Left lobe of liver (tissue), 2 donors: ENCODE data around the gene SLC15A2. TPM values are rescaled to one million over a fixed set of nuclear protein-coding genes. Genes with fewer than 3 reads are reported as not detected.
"Not testable (repeated sequence)": the region's sequence is repeated elsewhere in the genome, so short reads cannot be mapped to it uniquely, and the experiment has no call there.

Experiments used
- ATAC-seq: fragments of 200-7000 bp; cut with Tn5 transposase; one replicate; pipeline ENCODE4 v1.9.1; 2020; ENCODE audit warnings: mild to moderate bottlenecking, moderate library complexity
- DNase-seq: peaks from one replicate; pipeline ENCODE4 v3.0.0-alpha.2; 2020; ENCODE audit warnings: low spot score
- total RNA-seq: library from RNA; stranded (reverse); gene quantifications from one replicate; pipeline ENCODE4 v1.2.1, GENCODE V29; 2021
- donor health status: DM: no; HTN: no; CAD: no; lungs with moderate emphysema.
- donor health status: DM: no; HTN: yes; CAD: no.

The SLC15A2 gene
- total RNA-seq, 1 donor from 2014 or later = 1.5 TPM

- DNase-seq = no peak
- ATAC-seq = no peak
Observed at GRCh38 chr3:121918779-121919483, 24.7 kb downstream of the SLC15A2 start.

GRCh38 chr3:121924734-121925133 is 30.5 kb downstream of the SLC15A2 start:
- ATAC-seq = no peak

DNA sequence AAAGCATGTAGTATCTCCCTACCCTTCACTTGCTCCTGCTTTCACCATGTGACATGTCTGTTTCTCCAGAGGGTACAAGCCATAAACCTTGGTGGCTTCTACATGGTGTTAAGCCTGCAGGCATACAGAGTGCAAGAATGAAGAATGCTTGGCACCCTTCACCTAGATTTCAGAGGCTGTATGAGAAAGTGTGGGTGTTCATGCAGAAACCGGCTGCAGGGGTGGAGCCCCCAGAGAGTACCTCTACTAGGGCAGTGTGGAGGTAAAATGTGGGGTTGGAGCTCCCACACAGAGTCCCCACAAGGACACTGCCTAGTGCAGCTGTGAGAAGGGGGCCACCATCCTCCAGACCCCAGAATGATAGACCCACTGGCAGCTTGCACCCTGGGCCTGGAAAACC is 32.2 kb downstream of the SLC15A2 start:
- no peak for DNase-seq
- ATAC-seq = no peak

More at GRCh38 chr3:121924734-121925133, 30.5 kb downstream of the SLC15A2 start:
- DNase-seq = no peak

GRCh38 chr3:121938141-121938855 is 44.1 kb downstream of the SLC15A2 start:
- ATAC-seq, DNase-seq: not testable (repeated sequence)

DNA sequence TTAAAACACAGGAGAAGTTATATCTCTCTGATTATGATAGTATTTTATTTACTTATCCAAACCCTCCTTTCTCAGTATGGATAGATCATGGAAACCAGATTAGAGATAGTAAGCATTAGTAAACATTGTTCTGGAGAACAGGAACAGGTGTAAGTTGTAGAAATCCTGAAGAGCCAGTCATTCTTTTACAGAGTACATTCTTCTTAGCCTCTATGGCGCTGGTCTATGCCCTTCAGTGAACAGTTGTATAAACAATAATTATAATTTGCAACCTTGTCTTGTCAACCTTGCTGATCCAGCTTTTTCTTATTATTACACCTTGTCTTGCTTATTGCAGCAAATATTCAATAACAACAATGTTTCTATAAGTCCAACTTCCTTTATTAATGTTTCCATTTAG is 47.4 kb downstream of the SLC15A2 start:
- ATAC-seq (no peak), DNase-seq (no peak)

DNA sequence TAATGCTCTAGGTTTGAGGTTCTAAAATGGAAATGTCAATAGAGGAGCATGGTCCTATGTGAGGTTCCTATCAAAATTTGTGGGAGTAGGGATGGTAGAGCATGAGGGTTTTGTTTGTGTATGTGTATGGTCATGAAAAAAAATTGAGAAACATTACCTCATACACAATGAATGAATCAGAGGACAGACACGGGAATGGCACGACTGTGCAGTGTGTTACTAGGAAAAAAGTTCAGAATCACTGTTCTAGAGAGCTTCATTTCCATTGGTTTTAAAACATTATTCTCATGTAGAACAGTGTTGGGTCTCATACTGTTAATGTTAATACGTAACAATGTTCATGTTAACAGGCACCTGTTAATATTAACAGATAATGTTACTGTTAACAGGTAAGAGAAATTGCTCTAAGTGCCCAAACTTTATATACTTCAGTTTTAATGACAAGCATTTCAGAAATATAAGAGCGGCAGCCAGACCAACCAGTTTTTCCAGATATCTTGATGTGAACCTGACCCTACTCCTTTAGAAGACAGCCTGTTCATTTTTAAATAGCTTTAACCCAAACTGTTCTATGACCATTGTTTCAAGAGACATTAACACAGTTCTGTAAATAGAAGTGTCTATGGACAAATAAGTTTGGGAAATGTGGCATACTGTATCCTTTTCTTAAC is 48.0 kb downstream of the SLC15A2 start:
- DNase-seq (no peak), ATAC-seq (no peak)

GRCh38 chr3:121943431-121943830 is 49.2 kb downstream of the SLC15A2 start:
- ATAC-seq = no peak
- no peak for DNase-seq

GRCh38 chr3:121948641-121949040 is 54.4 kb downstream of the SLC15A2 start:
- no peak for ATAC-seq
- no peak for DNase-seq

GRCh38 chr3:121951291-121951919 is 57.2 kb downstream of the SLC15A2 start:
- ATAC-seq = no peak
- no peak for DNase-seq

DNA sequence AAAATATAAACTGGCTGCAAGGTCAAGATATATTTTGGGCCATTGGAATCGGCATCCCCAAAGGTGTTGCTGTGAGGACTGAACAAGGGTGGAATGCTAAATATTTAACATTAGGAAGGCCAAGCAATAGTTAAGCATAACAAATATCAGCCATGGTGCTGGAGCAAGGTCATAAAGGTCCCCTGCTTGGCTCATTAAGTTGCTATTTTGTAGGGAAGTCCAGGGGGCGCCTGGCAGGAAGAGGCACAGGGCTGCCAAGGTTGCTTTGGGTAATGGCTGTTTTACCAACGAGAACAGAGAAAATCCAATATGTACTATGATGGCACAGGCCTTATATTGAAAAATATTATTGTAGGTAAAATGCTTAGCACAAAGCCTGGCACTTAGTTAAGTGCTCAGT is 62.2 kb downstream of the SLC15A2 start:
- DNase-seq (no peak), ATAC-seq (no peak)

GRCh38 chr3:121957674-121958415 is 63.6 kb downstream of the SLC15A2 start:
- peak; percentile 20 for ATAC-seq
- DNase-seq = no peak

GRCh38 chr3:121958801-121959200 is 64.6 kb downstream of the SLC15A2 start:
- no peak for DNase-seq
- ATAC-seq = no peak

DNA sequence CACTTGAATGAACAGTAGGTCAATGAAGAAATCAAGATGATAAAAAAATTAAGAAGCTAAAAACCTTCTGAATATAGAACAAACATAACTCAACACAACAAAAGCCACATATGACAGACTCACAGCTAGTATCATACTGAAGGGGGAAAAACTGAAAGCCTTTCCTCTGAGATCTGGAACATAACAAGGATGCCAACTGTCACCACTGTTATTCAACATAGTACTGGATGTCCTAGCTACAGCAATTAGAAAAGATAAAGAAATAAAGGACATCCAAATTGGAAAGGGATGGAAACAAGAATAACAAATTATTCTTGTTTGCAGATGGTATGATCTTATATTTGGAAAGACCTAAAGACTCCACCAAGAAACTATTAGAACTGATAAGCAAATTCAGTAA is 67.1 kb downstream of the SLC15A2 start:
- no peak for ATAC-seq
- no peak for DNase-seq

GRCh38 chr3:121962443-121962842 is 68.2 kb downstream of the SLC15A2 start:
- DNase-seq = no peak
- ATAC-seq = no peak

DNA sequence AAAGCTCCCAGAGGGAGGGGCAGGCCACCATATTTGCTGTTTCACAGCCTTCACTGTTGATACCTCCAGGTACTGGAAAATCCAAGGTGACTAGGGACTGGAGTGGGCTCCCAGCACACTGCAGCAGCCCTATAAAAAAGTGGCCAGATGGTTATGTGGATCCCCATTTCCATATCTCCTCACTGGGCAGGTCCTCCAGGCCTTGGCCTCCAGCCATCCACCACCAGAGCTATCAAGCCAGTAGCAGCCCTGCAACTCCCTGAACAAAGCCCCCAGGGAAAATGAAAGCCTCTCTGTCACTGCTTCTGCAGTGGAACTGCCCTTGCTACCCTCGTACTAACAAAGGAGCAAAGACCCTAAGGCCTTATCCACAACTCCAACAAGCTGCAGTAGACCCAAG is 69.4 kb downstream of the SLC15A2 start:
- ATAC-seq = no peak
- DNase-seq = no peak

- ATAC-seq = no peak
- DNase-seq = no peak
Observed at GRCh38 chr3:121969631-121970030, 75.4 kb downstream of the SLC15A2 start.

GRCh38 chr3:121970047-121970446 is 75.8 kb downstream of the SLC15A2 start:
- DNase-seq = no peak
- ATAC-seq = no peak

- DNase-seq (no peak), ATAC-seq (no peak)
Observed at GRCh38 chr3:121974601-121975111, 80.5 kb downstream of the SLC15A2 start.

DNA sequence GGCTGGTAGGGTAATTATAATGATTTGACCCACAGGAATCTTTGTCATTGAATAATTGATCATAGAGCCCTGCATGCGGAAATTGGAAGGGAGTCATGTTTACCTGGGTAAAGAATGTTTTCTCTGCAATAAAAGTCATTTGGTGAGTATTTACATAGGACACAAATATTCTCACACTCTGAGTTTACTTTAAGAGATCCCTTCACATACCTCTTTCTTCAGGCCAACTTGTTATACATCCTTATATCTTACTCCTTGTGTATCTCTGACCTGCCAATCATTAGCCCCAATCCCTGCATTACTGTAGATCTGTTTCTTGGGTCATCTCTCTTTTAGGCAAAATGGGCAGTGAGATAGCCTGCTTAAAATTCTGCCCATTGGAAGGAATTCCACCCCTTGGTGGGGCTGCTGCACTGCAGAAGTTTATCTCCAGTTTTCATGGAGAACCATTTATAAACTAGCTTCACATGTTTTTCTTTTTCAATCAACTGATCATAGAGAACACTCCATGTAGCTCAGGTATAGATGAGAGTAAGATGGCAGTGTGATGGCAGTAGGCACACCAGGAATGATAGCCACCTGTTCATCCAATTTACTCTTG is 81.6 kb downstream of the SLC15A2 start:
- no peak for ATAC-seq
- no peak for DNase-seq

GRCh38 chr3:121976727-121977126 is 82.5 kb downstream of the SLC15A2 start:
- DNase-seq (no peak), ATAC-seq (no peak)
